Cardiac fibroblast (primary cell): ENCODE measurements around the gene SLC25A13.

Experiments used
- DNase-seq, 2 donors: peaks; one replicate each; pipeline versions ENCODE4 v3.0.0 to v3.0.0-alpha.2; 2010; ENCODE audit warnings: low read depth in 2 of 2
- H3K4me3 ChIP-seq, 2 donors: replicated peaks in 1 of 2; 1 replicate in 1 of 2; 2 replicates in 1 of 2; pipeline ENCODE4 v1.5.1; 2011; ENCODE audit warnings: low read depth in 2 of 2, low read length in 2 of 2, mild to moderate bottlenecking in 2 of 2, moderate library complexity in 1 of 2
- TF ChIP-seq, protein P1 (sequence below): IDR thresholded peaks from one replicate; pipeline ENCODE4 v1.5.1; 2011; ENCODE audit warnings: low read depth, mild to moderate bottlenecking, low read length, inconsistent platforms

The SLC25A13 gene

GRCh38 chr7:96181174-96181573 lies 140.7 kb downstream of the SLC25A13 start:
- TF ChIP-seq, protein P1, sequence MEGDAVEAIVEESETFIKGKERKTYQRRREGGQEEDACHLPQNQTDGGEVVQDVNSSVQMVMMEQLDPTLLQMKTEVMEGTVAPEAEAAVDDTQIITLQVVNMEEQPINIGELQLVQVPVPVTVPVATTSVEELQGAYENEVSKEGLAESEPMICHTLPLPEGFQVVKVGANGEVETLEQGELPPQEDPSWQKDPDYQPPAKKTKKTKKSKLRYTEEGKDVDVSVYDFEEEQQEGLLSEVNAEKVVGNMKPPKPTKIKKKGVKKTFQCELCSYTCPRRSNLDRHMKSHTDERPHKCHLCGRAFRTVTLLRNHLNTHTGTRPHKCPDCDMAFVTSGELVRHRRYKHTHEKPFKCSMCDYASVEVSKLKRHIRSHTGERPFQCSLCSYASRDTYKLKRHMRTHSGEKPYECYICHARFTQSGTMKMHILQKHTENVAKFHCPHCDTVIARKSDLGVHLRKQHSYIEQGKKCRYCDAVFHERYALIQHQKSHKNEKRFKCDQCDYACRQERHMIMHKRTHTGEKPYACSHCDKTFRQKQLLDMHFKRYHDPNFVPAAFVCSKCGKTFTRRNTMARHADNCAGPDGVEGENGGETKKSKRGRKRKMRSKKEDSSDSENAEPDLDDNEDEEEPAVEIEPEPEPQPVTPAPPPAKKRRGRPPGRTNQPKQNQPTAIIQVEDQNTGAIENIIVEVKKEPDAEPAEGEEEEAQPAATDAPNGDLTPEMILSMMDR, result no peak
- peak; percentile 6 to 29 for DNase-seq
- no peak overlapping the region for H3K4me3 ChIP-seq

GRCh38 chr7:96179837-96180236 lies 142.1 kb downstream of the SLC25A13 start:
- TF ChIP-seq, protein P1, result no peak
- DNase-seq, result peak; percentile 11 to 21
- no peak overlapping the region for H3K4me3 ChIP-seq

DNA sequence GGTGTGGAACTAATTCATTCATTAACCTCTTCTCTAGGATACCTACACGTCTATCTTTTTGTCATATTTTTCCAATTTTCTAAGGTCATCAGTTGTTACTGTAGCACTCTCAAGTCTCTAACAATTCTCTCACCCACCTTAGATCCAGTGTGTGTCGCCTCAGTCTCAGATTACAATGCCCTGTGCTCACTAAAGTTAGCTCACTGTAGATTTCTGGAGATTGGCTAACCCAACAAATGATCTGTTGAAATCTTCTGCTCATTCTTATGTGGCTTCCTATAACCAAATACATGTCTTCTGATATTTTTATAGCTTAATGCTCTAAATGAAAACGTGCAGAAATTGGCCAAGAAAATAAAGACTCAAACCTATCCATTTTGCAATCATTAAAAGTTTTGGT lies 142.6 kb downstream of the SLC25A13 start:
- H3K4me3 ChIP-seq, result no peak overlapping the region
- DNase-seq, result no peak
- TF ChIP-seq, protein P1, result no peak

GRCh38 chr7:96178581-96178980 lies 143.3 kb downstream of the SLC25A13 start:
- no peak overlapping the region for H3K4me3 ChIP-seq
- TF ChIP-seq, protein P1, result no peak
- DNase-seq, result no peak

DNA sequence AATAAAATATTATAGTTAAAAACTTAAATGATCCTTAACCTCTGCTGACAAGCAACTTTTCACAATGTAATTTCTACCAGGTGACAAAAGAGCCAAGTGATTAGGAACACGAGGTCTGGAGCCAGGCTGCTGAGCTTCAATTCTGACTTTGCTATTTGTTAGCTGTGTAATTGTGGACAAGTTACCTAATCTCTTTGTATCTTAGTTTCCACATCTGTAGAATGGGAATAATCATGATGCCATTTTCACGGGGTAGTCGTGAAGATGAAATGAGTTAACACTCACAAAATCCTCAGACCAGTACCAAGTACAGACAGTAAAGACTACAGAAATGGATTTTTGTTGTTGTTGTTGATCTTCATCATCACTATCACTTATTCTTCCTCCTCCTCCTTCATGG lies 144.5 kb downstream of the SLC25A13 start:
- no peak for DNase-seq
- H3K4me3 ChIP-seq, result no peak overlapping the region

DNA sequence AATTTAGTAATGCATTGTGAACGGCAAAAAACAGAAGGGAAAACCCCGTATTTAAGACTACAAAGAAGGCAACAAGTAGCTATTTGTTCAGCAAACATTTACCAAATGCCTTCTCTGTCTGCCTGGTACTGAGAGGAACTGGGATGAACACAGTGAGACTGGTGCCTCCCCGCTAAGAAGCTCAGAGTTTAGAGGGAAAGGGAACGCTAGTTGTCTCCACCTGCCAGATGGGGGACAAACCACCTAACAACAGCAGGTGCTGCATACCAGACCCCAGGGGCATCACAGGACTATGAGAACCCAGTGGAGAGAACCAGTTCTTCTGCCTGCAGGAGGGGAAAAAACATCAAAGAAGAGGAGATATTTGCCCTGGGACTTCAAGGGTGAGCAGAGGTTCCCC lies 147.1 kb downstream of the SLC25A13 start:
- DNase-seq, result no peak

More for the DNA sequence above, 144.5 kb downstream of the SLC25A13 start:
- TF ChIP-seq, protein P1, result no peak

DNA sequence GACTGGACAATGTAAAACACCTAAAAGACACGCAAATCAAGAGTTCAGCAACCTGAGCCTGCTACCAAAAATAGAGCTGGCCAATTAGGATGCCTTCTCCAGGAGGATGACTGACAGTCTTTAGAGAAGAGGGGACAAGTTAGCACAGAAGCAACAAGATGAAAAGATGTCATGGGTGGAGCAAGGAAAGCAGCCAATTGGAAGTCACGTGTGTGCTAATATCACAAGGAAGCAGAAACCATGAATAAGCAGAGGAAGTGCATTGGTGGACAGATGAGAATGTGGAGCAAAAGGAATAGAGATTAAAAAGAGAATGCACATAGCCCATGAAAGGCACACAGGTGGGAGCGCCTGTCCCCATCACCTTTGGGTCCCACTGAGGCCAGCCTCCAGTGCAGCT lies 148.1 kb downstream of the SLC25A13 start:
- DNase-seq, result no peak
- H3K4me3 ChIP-seq, result no peak overlapping the region
- TF ChIP-seq, protein P1, result no peak

More for the DNA sequence above, 147.1 kb downstream of the SLC25A13 start:
- TF ChIP-seq, protein P1, result no peak
- H3K4me3 ChIP-seq, result no peak overlapping the region
